ENCODE measurements around the gene RNF34.

GRCh38 chr12:121397521-121397920 lies 2.4 kb upstream of the RNF34 start:
- TF ChIP-seq, protein P1, sequence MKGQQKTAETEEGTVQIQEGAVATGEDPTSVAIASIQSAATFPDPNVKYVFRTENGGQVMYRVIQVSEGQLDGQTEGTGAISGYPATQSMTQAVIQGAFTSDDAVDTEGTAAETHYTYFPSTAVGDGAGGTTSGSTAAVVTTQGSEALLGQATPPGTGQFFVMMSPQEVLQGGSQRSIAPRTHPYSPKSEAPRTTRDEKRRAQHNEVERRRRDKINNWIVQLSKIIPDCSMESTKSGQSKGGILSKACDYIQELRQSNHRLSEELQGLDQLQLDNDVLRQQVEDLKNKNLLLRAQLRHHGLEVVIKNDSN (IDR thresholded peaks at IDR 0.05): no peak
- TF ChIP-seq EP300 (IDR thresholded peaks at IDR 0.05; ENCODE audit: borderline replicate concordance): no peak
- TF ChIP-seq, protein P2, sequence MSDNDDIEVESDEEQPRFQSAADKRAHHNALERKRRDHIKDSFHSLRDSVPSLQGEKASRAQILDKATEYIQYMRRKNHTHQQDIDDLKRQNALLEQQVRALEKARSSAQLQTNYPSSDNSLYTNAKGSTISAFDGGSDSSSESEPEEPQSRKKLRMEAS (IDR thresholded peaks at IDR 0.05): no peak
- TF ChIP-seq EGR1 (IDR thresholded peaks at IDR 0.05): no peak

Measured in Ishikawa (cell line).